Tibial nerve (tissue), 4 donors: Measurements from ENCODE around the gene RPS6KA2. TPM values are rescaled to one million over a fixed set of nuclear protein-coding genes. Genes with fewer than 3 reads are reported as not detected.

ENCODE experiments used
- DNase-seq, 2 donors: peaks; one replicate each; pipeline ENCODE4 v3.0.0-alpha.2; 2019; ENCODE audit warnings: low spot score in 2 of 2
- H3K27ac ChIP-seq, 4 donors: fragments of 200-600 bp; sonication (generic) in 3 of 4; one replicate each; pipeline ENCODE4 v1.5.1; 2017 to 2019; ENCODE audit warnings: mild to moderate bottlenecking in 1 of 4
- H3K27me3 ChIP-seq, 2 donors: fragments of 200-600 bp; sonication (generic) in 1 of 2; one replicate each; pipeline versions ENCODE4 v1.5.1 to v1.6.0; 2017 to 2019
- H3K36me3 ChIP-seq, 3 donors: fragments of 200-600 bp; sonication (generic); one replicate each; pipeline ENCODE4 v1.5.1; 2018 to 2019
- H3K4me1 ChIP-seq, 4 donors: fragments of 200-600 bp; sonication (generic) in 3 of 4; one replicate each; pipeline ENCODE4 v1.5.1; 2017 to 2019
- H3K4me3 ChIP-seq, 4 donors: fragments of 200-600 bp; sonication (generic) in 3 of 4; one replicate each; pipeline ENCODE4 v1.5.1; 2017 to 2019; ENCODE audit warnings: mild to moderate bottlenecking in 1 of 4, moderate library complexity in 1 of 4
- H3K9me3 ChIP-seq, 4 donors: fragments of 200-600 bp; sonication (generic) in 3 of 4; one replicate each; pipeline ENCODE4 v1.5.1; 2017 to 2019
- CTCF ChIP-seq, 5 experiments: fragments of 200-600 bp in 3 of 5; fragments of 450-650 bp in 2 of 5; sonication (generic) in 3 of 5; IDR thresholded peaks; one replicate each; pipeline ENCODE4 v1.5.1; 2016 to 2019; ENCODE audit warnings: antibody characterized with exemption in 5 of 5, mild to moderate bottlenecking in 3 of 5, moderate library complexity in 2 of 5
- EP300 ChIP-seq, 2 donors: sonication (generic); formaldehyde crosslinking; IDR thresholded peaks; one replicate each; pipeline ENCODE4 v1.6.1; 2017; ENCODE audit warnings: antibody characterized with exemption in 2 of 2, mild to moderate bottlenecking in 1 of 2
- POLR2A ChIP-seq, 2 donors: fragments of 450-650 bp; IDR thresholded peaks; one replicate each; pipeline ENCODE4 v1.6.1; 2017; ENCODE audit warnings: antibody characterized with exemption in 2 of 2, mild to moderate bottlenecking in 2 of 2, moderate library complexity in 2 of 2
- WGBS, 2 donors: methylation state at CpG; one replicate each; pipeline ENCODE4 v1.1.5; 2018; 5-methylcytosine and 5-hydroxymethylcytosine counted together
- total RNA-seq, 4 donors: library from RNA; depleted of rRNA; stranded (reverse); fragments of >200 nt; gene quantifications; one replicate each; pipeline ENCODE4 v1.1.0, GENCODE V29; 2016

The RPS6KA2 gene
- total RNA-seq, 4 donors from 2014 or later, result 89.6 to 153 (median 103) TPM

- no peak overlapping the region for H3K4me3 ChIP-seq
- DNase-seq, result no peak
- no peaks in the 10 kb centered on the region for H3K27me3 ChIP-seq
- peaks cover 0 to 96% (median 35%) of the 10 kb centered on the region in 4 donors for H3K4me1 ChIP-seq
- 85 to 91% methylated on average over 27 of the region's 27 CpGs for WGBS, 2 donors
- H3K36me3 ChIP-seq, result peaks cover 0 to 10% (median 0%) of the 10 kb centered on the region in 3 donors
- H3K9me3 ChIP-seq, result no peaks in the 10 kb centered on the region
- TF ChIP-seq POLR2A (IDR thresholded peaks at IDR 0.05) (no peak), CTCF (IDR thresholded peaks at IDR 0.05) (no peak), EP300 (IDR thresholded peaks at IDR 0.05) (no peak)
- H3K27ac ChIP-seq, result peak overlapping the region in 3 of 4 donors; percentile 46 to 79 (median 76)
Observed at GRCh38 chr6:166618866-166619761, 7.9 kb downstream of the RPS6KA2 start.

DNA sequence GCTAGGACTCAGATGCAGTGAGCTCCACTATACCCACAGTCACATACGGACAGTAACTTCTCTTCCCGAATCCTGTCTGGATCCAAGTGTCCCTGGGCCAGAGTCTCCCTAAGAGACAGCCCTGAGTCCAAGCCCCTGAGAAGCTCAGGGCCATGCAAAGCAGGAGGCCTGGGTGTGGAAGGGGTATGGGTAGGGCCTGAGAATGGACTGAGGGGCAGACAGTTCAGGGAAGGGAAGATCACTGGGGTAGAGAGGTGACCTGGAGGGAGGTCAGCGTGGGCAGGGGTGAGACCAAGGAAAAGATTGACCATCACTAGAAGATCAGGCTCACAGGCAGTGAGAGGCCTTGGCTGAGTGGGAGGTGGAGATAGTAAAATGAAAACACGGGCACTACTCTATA, 8.8 kb downstream of the RPS6KA2 start:
- 96 to 97% methylated on average over 4 of the region's 4 CpGs for WGBS, 2 donors
- no peak for TF ChIP-seq CTCF (IDR thresholded peaks at IDR 0.05)
- no peak for TF ChIP-seq POLR2A (IDR thresholded peaks at IDR 0.05)
- no peak for TF ChIP-seq EP300 (IDR thresholded peaks at IDR 0.05)
- Histone ChIP-seq H3K27ac (peak overlapping the region in 2 of 4 donors; percentile 76 to 79), H3K4me1 (peaks cover 0 to 95% (median 29%) of the 10 kb centered on the region in 4 donors), H3K9me3 (no peaks in the 10 kb centered on the region), H3K4me3 (no peak overlapping the region), H3K27me3 (no peaks in the 10 kb centered on the region), H3K36me3 (peaks cover 0 to 10% (median 0%) of the 10 kb centered on the region in 3 donors)
- no peak for DNase-seq

GRCh38 chr6:166617359-166617758, 9.7 kb downstream of the RPS6KA2 start:
- Histone ChIP-seq H3K36me3 (peaks cover 0 to 10% (median 0%) of the 10 kb centered on the region in 3 donors), H3K4me1 (peaks cover 0 to 95% (median 25%) of the 10 kb centered on the region in 4 donors), H3K9me3 (no peaks in the 10 kb centered on the region), H3K4me3 (no peak overlapping the region), H3K27ac (peak overlapping the region in 1 of 4 donors; percentile 79), H3K27me3 (no peaks in the 10 kb centered on the region)
- no peak for DNase-seq
- 80 to 85% methylated on average over 7 of the region's 7 CpGs for WGBS, 2 donors
- no peak for TF ChIP-seq CTCF (IDR thresholded peaks at IDR 0.05)
- TF ChIP-seq POLR2A (IDR thresholded peaks at IDR 0.05), result no peak
- no peak for TF ChIP-seq EP300 (IDR thresholded peaks at IDR 0.05)

DNA sequence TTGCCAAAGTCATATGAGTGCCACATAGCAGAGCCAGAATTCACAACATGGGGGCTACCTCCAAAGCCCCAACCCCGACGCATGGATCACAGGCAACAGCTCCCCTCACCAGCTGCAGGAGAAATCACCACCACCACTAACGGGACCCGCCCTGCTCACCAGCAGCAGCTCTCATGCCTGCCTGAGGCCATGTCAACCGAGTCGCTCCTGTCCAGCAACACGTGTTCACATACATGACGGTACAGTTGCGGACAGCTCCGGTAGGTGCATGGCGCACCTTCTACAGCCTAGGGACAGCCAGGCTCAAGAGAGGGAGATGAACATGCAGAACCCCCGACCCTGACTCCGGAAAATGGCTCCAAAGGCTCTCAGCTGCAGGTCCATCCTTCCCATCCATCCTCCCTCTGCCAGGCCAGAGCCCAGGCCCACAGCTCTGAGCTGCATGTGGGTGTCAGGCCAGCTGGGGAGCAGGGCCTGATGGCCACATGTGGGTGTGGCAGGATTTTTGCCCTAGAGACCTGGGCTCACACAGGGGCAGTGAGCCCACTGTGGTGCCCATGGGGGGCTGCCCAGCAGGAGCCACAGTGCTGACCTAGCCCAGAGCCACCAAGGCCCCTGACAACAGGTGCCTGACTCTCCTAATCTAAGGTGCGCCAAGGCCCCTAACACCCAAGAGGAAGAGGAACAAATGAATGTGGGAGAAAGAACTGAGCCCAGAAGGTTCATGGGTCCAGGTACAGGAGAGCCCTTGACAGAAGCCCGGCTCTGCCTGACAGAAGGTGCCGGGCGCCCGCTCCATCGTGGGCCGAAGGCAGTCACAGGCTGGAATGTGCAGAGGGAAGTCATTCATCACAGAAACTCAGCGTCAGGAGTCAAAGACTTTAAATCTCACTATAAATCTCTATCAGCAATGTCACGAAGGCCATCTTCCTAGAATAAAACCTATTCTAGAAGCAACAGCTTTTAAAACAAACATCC, 10.5 kb downstream of the RPS6KA2 start:
- peaks cover 0 to 10% (median 0%) of the 10 kb centered on the region in 3 donors for H3K36me3 ChIP-seq
- no peaks in the 10 kb centered on the region for H3K9me3 ChIP-seq
- H3K27me3 ChIP-seq, result no peaks in the 10 kb centered on the region
- no peak for TF ChIP-seq POLR2A (IDR thresholded peaks at IDR 0.05)
- TF ChIP-seq CTCF (IDR thresholded peaks at IDR 0.05), result no peak
- TF ChIP-seq EP300 (IDR thresholded peaks at IDR 0.05), result no peak
- H3K27ac ChIP-seq, result peak overlapping the region in 1 of 4 donors; percentile 74
- no peak overlapping the region for H3K4me3 ChIP-seq
- DNase-seq, result no peak
- H3K4me1 ChIP-seq, result peaks cover 0 to 90% (median 21%) of the 10 kb centered on the region in 4 donors
- WGBS, 2 donors, result 92 to 95% methylated on average over 20 to 21 of the region's 22 CpGs
